GM18867 (cell line): ENCODE measurements around the gene TMEM164.

Experiments used
- ATAC-seq: cut with Tn5 transposase; IDR thresholded peaks from one replicate; pipeline ENCODE4 v1.9.1; 2021; ENCODE audit warnings: mild to moderate bottlenecking, moderate library complexity; ENCODE audit not compliant: unreplicated experiment

The TMEM164 gene

DNA sequence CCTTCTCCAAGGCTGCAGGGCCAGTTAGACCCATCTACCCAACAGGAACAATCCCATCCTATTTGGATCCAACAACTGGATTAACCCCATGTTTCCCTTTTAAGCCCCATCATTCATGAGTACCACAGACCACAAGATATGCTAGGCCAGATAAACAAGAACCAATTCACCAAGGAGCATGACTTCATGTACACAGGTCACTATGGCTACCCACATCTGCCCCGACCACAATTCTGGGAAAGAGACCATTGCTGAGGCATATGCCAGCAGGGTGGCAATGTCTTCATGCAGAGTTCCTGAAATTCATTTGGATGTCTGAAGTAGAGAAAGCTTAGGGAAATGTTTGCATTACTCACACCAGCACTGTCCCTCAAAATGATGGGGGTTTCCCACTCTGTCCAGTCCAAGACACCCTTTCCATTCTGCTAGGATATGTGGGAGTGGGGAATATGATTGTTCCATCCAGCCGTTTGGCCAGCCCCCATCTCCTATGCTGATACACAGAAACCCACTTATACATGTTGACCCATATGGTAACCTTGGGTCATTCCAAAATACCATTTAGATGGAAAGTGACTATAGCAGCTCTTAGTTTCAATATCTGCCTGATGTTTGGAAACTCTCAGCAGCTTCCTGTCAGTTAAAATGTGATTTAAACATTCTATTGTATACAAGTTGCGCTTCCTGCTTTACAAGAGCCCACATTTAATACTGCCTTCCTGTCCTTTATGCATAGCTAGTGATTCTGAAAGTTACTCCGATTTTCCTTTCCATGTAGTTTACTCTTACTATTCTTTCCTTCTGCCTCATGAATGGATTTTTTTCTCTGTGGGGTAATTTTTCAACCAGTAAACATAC is 186.0 kb downstream of the TMEM164 start:
- no peak for ATAC-seq

DNA sequence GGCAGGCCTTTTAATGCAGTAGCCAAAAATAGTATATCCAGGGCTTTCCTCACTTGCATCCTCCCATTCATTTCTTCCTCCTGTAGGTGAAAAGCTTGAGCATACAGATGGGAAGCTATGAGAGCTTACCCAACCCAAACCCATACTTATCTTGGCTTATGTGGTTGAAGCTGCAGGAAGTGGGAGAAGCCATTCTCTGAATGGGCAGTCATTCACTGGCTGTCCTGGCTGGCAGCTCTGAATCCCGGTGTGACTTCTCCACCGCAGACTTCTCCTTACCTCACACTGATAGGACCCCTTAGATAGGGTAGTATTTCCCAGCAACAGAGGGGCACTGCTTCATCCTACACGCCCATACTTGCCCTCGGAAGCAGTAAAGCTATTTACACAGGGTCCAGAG is 189.6 kb downstream of the TMEM164 start:
- ATAC-seq, result no peak

DNA sequence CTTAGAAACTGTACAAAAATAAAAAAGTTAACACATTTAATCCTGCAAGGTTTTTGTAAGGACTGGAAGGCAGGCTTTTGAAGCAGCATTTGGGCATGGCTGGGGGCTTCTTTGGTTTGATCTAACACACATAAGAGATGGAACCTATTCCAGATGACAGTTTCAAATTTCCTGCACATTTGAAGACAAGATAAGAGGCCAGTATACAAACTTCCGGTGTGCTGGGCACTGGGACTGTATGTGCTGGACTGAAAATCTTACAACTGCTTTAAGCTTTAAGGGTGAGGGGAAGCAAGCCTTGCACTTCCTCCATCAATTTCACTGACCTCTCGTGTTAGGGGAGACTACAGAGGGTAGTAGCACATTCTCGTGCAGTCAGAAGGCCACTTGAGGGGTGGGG is 192.1 kb downstream of the TMEM164 start:
- no peak for ATAC-seq

DNA sequence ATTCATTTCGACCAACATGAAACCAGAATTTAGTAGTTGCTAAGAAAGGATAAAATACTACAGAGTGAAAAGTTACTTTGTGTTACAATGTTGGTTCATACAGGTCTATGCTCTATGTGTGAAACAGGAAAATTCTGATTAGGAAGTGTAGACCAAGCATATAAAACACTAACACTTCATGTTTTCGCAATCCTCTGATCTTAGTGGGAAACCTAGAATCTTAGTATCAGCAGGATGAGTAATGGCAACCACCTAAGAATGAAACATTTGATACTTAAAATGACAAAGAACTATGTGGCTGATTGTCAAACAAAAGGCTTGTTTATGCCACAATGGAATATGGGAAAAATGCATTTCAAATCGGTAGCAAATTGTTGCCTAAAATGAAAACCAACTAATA is 198.9 kb downstream of the TMEM164 start:
- ATAC-seq, result no peak

DNA sequence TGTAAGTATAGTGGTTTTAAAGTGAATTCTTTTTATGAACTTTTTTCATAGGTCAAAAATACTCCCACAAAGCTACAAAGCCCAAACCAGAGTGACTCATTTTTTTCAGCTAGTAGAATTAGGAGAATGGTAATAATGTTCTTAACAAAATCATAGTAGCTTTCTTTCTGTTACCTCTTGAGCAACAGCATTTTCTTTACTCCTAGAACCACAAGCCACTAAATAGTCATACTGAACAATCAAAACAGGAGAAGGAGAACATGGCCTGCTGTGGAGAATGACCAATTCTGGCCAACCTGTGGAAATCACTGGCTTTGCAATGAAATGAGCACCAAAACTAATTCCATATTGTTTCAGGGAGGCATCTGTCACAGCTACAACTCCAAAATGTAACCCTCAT is 202.1 kb downstream of the TMEM164 start:
- no peak for ATAC-seq

DNA sequence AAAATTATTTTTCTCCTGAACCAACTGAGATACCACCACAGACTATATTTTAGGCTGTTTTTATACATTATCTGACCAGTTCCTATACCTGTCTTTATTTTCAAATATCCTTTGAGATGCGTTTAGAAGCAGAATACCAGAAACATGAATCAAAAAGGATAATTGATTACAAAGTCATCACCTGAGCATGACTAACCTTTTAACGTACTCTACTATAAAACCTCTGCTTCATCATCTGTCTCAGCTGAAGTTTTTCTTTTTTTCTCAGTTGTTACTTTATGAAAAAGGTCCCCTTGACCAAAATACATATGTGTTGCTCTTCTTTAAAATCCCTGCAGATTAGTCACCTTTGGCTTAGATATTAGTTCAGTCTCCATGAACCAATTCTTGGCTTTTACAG is 205.2 kb downstream of the TMEM164 start:
- no peak for ATAC-seq

DNA sequence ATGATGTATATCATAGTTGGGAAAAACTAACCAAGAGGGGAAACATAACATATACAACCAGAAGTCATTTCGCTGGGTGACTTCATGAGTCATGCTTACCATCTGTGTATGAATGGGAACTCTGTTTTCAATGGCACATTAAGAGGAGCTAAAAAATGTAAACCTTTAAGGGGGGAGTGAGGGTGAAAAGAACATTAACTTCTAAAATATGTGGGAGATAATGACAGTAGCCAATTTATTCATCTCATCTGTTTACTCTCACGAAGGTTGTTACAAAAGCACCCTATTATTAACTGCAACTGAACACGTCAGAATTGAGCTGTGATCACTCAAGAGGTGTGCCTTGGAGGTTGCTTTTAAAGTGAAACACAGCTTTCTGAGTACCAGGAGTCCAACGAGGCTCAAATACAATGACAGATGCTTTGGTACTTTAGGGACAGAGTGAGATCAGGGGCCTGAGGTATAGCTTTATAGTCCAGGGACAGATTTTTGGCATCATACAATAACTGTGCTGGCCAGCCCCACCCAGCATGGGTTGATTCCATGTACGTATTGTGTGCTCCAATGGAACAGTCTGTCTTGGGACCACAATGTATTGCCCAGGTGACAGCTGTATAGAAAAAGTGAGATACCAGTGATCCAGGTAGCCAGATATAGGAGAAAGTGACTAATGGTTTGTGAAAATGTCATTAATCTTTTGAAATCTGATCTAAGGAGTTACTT is 207.7 kb downstream of the TMEM164 start:
- no peak for ATAC-seq

DNA sequence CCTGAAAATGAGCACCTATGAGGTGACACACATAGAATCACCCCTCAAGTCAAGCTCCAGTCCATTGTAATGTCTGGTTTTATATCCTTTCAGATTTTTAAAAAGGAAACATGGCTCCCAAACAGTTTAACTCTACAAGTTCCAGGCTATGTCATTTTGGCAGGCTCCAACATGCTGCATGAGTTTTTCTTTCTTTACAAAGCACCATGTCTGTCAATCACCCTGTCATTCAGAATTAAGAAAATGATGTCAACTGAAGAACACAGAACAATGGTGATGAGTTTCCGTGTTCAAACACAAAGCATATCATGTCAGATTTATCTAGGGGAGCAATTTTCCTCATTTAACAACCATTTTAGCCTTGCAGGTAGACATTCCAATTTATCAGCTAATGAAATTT is 208.4 kb downstream of the TMEM164 start:
- ATAC-seq, result no peak

DNA sequence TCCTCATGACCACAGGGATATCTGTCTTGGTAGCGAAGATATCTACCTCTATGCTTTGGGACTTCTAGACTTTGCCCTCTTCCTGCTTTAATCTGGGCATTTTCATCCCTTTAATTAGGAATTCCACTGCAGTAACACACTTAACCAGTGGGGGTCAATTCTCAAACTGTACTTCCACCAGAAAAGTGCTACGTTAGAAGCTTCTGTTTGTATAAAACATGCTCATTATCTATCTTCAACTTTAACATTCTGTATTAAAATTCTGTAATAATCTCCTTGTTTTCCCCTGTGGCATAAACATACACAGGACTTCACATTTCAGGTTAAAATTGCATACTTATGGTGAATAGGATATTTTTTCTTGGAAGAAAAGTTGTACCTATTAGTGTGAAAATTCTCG is 209.4 kb downstream of the TMEM164 start:
- no peak for ATAC-seq

DNA sequence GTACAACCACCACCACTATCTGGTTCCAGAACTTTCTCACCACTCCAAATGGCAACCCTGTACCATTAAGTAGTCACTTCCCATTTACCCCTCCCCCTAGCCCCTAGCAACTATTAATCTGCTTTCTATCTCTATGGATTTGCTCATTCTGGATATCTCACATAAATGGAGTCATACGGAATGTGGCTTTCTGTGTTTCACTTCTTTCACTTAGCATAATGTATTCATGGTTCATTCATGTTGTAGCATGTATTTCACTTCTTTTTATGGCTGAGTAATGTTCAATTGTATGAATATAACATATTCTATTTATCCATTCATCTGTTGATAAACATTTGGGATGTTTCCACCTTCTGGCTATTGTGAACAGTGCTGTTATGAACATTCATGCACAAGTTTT is 210.3 kb downstream of the TMEM164 start:
- ATAC-seq, result no peak

DNA sequence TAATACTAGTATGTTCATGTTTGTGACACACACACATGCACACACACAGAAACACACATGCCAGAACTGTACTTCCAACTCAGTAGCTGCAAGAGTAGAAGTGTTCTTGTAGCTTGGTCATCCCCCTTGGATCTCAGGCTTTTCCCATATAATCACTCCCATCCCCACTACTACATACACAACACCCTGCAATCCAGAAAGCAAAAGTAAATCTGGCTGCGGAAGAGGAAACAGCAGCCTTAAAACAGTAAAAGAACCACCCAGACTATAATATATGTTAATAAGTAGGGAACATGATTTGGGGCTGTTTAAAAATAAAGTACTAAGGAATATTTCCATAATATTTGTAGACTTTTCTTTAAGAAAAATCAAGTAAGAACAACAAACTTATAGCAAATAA is 211.8 kb downstream of the TMEM164 start:
- ATAC-seq, result no peak

DNA sequence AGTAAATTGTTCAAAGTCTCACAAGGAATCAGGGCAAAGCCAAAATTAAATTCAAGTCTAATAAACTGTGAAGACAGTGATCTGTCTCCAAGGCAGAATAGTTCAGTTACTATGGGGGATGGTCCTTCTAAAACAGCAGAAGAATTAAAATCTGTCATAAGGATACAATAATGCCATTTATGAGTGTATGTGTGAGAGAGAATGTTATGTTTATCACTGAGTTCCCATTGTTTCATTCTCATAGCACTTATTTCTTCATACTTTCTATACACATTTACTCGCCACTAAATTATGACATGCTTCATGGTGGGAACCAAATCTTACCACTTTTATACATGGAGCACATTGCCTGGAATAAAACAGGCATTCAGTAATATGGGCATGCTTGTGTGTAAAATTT is 212.5 kb downstream of the TMEM164 start:
- no peak for ATAC-seq

DNA sequence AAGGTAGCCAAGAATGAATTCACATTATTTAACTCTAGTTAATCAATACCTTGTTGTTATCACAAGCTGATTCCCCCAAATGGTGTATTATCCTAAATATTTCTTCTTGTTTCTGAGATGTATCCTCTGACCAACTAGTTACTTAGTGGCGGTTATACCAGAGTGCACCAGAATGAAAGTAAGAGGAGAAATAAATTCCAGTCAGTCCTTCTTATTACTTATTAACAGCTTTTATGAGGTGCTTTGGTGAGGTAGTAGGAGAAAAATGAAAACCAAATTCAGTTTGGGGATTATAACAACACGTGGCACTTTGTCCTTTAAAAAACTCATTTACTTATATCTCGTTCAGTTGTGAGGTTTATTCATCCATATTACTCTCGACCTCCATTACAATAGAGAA is 213.1 kb downstream of the TMEM164 start:
- no peak for ATAC-seq

DNA sequence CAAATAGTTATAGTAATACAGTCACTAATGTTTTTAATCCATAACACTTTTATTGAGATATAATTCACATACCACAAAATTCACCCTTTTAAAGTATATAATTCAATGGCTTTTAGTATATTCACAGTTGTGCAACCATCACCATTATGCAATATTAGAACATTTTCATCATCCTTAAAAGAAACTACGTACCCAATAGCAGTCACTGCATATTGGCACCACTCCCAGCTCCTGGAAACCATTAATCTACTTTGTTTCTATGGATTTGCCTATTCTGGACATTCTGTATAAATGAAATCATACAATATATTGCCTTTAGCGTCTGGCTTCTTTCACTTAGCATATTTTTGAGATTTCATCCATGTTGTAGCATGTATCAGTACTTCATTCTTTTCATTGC is 215.7 kb downstream of the TMEM164 start:
- ATAC-seq, result no peak

DNA sequence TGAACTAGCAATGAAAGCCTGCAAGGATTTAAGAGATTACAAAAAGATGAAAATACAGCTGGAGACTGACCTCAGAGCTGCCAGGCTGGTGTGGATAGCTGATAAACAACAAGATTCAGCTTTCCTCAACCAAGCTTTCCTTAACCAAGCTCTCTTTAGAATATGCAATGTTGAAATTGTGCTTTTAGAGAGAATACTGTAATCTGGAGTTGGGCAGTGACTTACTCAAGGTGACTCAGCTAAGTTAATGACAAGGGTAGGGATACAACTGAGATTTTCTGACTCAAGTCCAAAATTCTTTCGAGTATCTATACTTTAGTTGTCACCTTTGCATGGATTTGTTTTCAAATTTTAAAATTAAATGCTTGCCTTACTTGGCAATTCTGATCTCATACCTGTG is 217.0 kb downstream of the TMEM164 start:
- no peak for ATAC-seq

DNA sequence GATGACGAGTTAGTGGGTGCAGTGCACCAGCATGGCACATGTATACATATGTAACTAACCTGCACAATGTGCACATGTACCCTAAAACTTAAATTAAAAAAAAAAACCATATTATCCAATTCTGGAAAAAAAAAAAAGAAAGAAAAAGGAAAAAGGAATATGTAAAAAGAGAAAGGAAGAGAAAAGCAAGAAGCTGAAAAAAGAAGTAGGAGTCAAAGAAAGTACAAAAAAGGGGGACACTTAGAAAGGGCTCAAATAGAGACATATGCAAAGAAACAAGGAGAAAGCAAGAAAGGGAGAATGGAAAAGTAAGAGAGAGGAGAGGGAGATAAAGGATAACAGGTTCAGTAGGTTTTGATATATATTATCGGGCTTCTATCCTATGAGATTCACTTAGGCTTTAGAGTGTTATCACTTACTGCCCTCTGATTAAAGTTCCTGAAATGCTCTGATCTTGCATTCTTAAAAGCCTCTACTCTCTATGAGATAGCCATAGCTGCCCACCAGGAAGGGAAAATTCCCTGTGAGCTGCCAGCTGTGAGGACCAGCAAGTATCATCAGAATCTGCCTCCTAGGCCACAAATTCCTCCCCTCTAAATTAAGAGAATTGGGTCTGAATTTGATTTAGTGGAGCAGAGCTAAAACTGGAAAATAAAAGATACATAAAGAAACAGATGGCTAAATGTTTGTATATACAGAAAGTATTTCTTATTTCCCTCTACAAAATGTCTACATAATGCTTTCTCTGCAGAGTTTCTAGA is 219.8 kb downstream of the TMEM164 start:
- no peak for ATAC-seq

DNA sequence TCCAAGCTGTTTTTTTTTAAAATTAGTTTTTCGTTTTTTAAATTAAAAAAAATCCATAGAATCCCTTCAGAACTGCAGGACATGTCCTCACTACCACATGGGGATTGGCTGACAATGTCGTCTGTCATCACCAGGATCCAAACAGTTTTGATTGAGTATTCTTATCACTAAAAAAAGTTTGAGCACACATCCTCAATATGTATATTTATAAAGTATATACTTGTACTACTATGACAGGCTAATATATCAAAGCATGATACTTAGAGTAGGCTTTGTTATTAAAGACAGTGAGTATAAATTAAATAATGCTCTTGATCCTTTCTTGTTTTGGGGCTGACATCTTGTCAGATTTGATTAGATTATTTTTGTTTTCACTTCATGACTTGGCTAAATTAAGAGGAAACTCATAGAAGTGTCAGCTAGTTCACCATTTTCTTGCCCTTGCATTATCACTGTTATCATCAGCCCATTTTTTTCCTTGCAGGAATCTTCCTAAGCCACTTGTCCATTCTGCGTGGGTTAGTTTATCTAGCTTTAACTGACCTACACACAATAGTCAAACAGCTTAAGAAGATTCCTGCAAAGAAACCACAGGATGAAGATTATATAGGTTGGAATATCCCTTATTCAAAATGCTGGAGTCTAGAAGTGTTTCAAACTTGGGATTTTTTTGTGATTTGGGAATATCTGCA is 222.2 kb downstream of the TMEM164 start:
- no peak for ATAC-seq

DNA sequence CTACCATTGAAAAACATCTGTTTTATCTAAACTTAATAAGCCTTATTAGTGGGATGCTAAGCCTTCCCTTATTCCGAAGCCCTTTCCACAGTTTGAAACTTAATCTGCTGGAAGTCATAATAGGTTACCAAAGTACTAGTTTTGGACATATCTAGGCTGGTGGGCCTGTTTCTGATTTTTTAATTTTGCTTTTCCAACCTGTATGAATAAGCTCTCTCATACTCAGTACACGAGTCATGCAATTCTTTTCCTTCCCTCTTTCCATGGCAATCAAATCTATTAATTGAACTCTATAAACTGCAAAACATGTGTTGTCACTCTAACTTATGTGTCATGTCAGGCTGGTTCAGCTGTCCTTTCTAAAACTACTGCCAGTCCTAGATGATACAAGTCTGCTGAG is 224.0 kb downstream of the TMEM164 start:
- no peak for ATAC-seq
